CD4-positive, alpha-beta memory T cell (primary cell): ENCODE measurements around the gene ABHD2. TPM values are rescaled to one million over a fixed set of nuclear protein-coding genes. Genes with fewer than 3 reads are reported as not detected.
"Not testable (repeated sequence)": the region's sequence is repeated elsewhere in the genome, so short reads cannot be mapped to it uniquely, and the experiment has no call there.

Experiments
- CTCF ChIA-PET: fragments of 350-600 bp; sonication (Branson Sonifier 250); formaldehyde crosslinking; loops from one replicate; lab custom pipeline; 2021; ENCODE audit warnings: inconsistent platforms; ENCODE audit not compliant: partially characterized antibody; lab: Charles Lee
- POLR2A ChIA-PET: fragments of 350-600 bp; sonication (Branson Sonifier 250); formaldehyde crosslinking; loops from one replicate; lab custom pipeline; 2021; ENCODE audit not compliant: partially characterized antibody; lab: Charles Lee
- DNase-seq, 5 donors: peaks; one replicate each; pipeline versions ENCODE4 v3.0.0 to v3.0.0-alpha.2; 2020 to 2022; ENCODE audit warnings: mixed read lengths in 1 of 5
- H3K27ac ChIP-seq: one replicate; pipeline ENCODE4 v1.7.0; 2013; ENCODE audit warnings: low read depth, low read length
- H3K27me3 ChIP-seq: 2 replicates; pipeline ENCODE4 v1.7.0; 2013; ENCODE audit warnings: mild to moderate bottlenecking, low read length, moderate library complexity; ENCODE audit not compliant: insufficient read depth
- H3K36me3 ChIP-seq: 2 replicates; pipeline ENCODE4 v1.7.0; 2013; ENCODE audit warnings: mild to moderate bottlenecking, low read length, moderate library complexity; ENCODE audit not compliant: insufficient read depth
- H3K4me1 ChIP-seq: 2 replicates; pipeline ENCODE4 v1.7.0; 2013; ENCODE audit warnings: mild to moderate bottlenecking, low read length, moderate library complexity; ENCODE audit not compliant: insufficient read depth
- H3K4me3 ChIP-seq, 2 donors: one replicate each; pipeline ENCODE4 v1.7.0; 2013; ENCODE audit warnings: low read length in 2 of 2, mild to moderate bottlenecking in 1 of 2
- H3K9me3 ChIP-seq, 2 donors: one replicate each; pipeline ENCODE4 v1.7.0; 2013; ENCODE audit warnings: low read length in 2 of 2, control low read depth in 1 of 2; ENCODE audit not compliant: control insufficient read depth in 1 of 2
- H3K27ac Mint-ChIP-seq, 7 donors: one replicate each; pipeline ENCODE4 v1.8.0; 2020 to 2021; ENCODE audit warnings: mixed read lengths in 7 of 7, mild to moderate bottlenecking in 6 of 7, inconsistent platforms in 3 of 7, moderate library complexity in 3 of 7
- H3K27me3 Mint-ChIP-seq, 2 donors: one replicate each; pipeline ENCODE4 v1.8.0; 2020 to 2021; ENCODE audit warnings: mixed read lengths in 2 of 2
- H3K36me3 Mint-ChIP-seq, 2 donors: one replicate each; pipeline ENCODE4 v1.8.0; 2020 to 2021; ENCODE audit warnings: mixed read lengths in 2 of 2, inconsistent platforms in 1 of 2, mild to moderate bottlenecking in 1 of 2
- H3K4me1 Mint-ChIP-seq, 4 donors: one replicate each; pipeline ENCODE4 v1.8.0; 2020 to 2021; ENCODE audit warnings: mixed read lengths in 4 of 4, mild to moderate bottlenecking in 1 of 4
- H3K4me3 Mint-ChIP-seq, 8 donors: one replicate each; pipeline ENCODE4 v1.8.0; 2020 to 2021; ENCODE audit warnings: mixed read lengths in 8 of 8, mild to moderate bottlenecking in 7 of 8, moderate library complexity in 6 of 8, inconsistent platforms in 3 of 8
- H3K9me3 Mint-ChIP-seq, 8 donors: one replicate each; pipeline ENCODE4 v1.8.0; 2020 to 2021; ENCODE audit warnings: mixed read lengths in 8 of 8, mild to moderate bottlenecking in 5 of 8, inconsistent platforms in 3 of 8, moderate library complexity in 1 of 8
- intact Hi-C: fragments of 100-400 bp; cut with micrococcal nuclease; formaldehyde crosslinking; loops from one replicate; pipeline ENCODE4 v1.15.1; 2023
- polyA plus RNA-seq, 2 donors: library from polyadenylated mRNA; unstranded; fragments of 300-500 nt; fragmentation: Illumina TruSeq; gene quantifications; one replicate each; pipeline ENCODE4 v1.2.3, GENCODE V29; 2021
- total RNA-seq, 2 experiments: library from RNA; stranded (reverse); gene quantifications; one replicate each; pipeline ENCODE4 v1.2.3, GENCODE V29; 2021

Gene ABHD2
- total and polyA plus RNA-seq, 4 experiments from 2014 or later = 12.7 to 68.9 (median 46.6) TPM

GRCh38 chr15:89136818-89137772, 48.8 kb downstream of the ABHD2 start:
- peak overlapping the region in 2 of 7 donors; percentile 53 to 68 for H3K27ac Mint-ChIP-seq
- H3K4me1 Mint-ChIP-seq = peaks cover 24 to 38% (median 26%) of the 10 kb centered on the region in 4 donors
- no peak for DNase-seq
- Histone ChIP-seq H3K27me3 (no peaks in the 10 kb centered on the region), H3K4me3 (no peak overlapping the region), H3K36me3 (no peaks in the 10 kb centered on the region), H3K27ac (no peak overlapping the region), H3K4me1 (peaks cover 9% of the 10 kb centered on the region), H3K9me3 (no peaks in the 10 kb centered on the region)
- no peaks in the 10 kb centered on the region for H3K27me3 Mint-ChIP-seq
- intact Hi-C loops = no loop called here
- POLR2A ChIA-PET = no interaction called here
- H3K36me3 Mint-ChIP-seq = peaks cover 27 to 40% of the 10 kb centered on the region in 2 donors
- CTCF ChIA-PET = interaction anchor here (1.1 to 1.7 kb wide), 2 partner anchors 10 to 232 kb away, joined by 3 to 5 read pairs; no protein-coding TSS in a partner anchor
- no peaks in the 10 kb centered on the region for H3K9me3 Mint-ChIP-seq
- no peak overlapping the region for H3K4me3 Mint-ChIP-seq

GRCh38 chr15:89137926-89138325, 49.7 kb downstream of the ABHD2 start:
- Mint-ChIP-seq H3K27ac (no peak overlapping the region), H3K4me3 (no peak overlapping the region), H3K27me3 (no peaks in the 10 kb centered on the region), H3K9me3 (no peaks in the 10 kb centered on the region), H3K4me1 (peaks cover 21 to 41% (median 26%) of the 10 kb centered on the region in 4 donors), H3K36me3 (peaks cover 32 to 39% of the 10 kb centered on the region in 2 donors)
- Histone ChIP-seq H3K4me1 (peaks cover 7% of the 10 kb centered on the region), H3K36me3 (no peaks in the 10 kb centered on the region), H3K4me3 (no peak overlapping the region), H3K27ac (no peak overlapping the region), H3K27me3 (no peaks in the 10 kb centered on the region), H3K9me3 (no peaks in the 10 kb centered on the region)
- intact Hi-C loops = no loop called here
- POLR2A ChIA-PET = no interaction called here
- DNase-seq = no peak
- CTCF ChIA-PET = interaction anchor here (1.3 to 1.7 kb wide), 2 partner anchors 81 to 233 kb away, joined by 4 to 5 read pairs; no protein-coding TSS in a partner anchor

- ChIA-PET CTCF (interaction anchor here (0.7 to 1.5 kb wide), 3 partner anchors 34 to 82 kb away, joined by 3 to 4 read pairs (median 3); partner anchors contain the start of gene ABHD2), POLR2A (interaction anchor here (0.8 kb wide), 1 partner anchor 12 kb away, joined by 4 read pairs; no protein-coding TSS in a partner anchor)
- Histone ChIP-seq H3K4me1 (peaks cover 14% of the 10 kb centered on the region), H3K36me3 (no peaks in the 10 kb centered on the region), H3K27ac (no peak overlapping the region), H3K27me3 (no peaks in the 10 kb centered on the region), H3K4me3 (no peak overlapping the region), H3K9me3 (no peaks in the 10 kb centered on the region)
- Mint-ChIP-seq H3K27ac (no peak overlapping the region), H3K4me1 (peaks cover 19 to 46% (median 28%) of the 10 kb centered on the region in 4 donors), H3K4me3 (no peak overlapping the region), H3K36me3 (peaks cover 32 to 35% of the 10 kb centered on the region in 2 donors), H3K27me3 (no peaks in the 10 kb centered on the region), H3K9me3 (no peaks in the 10 kb centered on the region)
- intact Hi-C loops = no loop called here
- no peak for DNase-seq
Measured at GRCh38 chr15:89138999-89139612, 50.9 kb downstream of the ABHD2 start.

- H3K27me3 Mint-ChIP-seq = no peaks in the 10 kb centered on the region
- peaks cover 35 to 36% of the 10 kb centered on the region in 2 donors for H3K36me3 Mint-ChIP-seq
- ChIA-PET CTCF (interaction anchor here (1.0 to 1.5 kb wide), 4 partner anchors 10 to 82 kb away, joined by 3 to 7 read pairs (median 4); partner anchors contain the start of gene ABHD2), POLR2A (interaction anchor here (0.8 kb wide), 1 partner anchor 11 kb away, joined by 4 read pairs; no protein-coding TSS in a partner anchor)
- no peaks in the 10 kb centered on the region for H3K9me3 ChIP-seq
- H3K27me3 ChIP-seq = no peaks in the 10 kb centered on the region
- H3K27ac Mint-ChIP-seq = peak overlapping the region in 2 of 7 donors; percentile 63 to 77
- no peaks in the 10 kb centered on the region for H3K36me3 ChIP-seq
- H3K4me1 ChIP-seq = peaks cover 14% of the 10 kb centered on the region
- no peak overlapping the region for H3K27ac ChIP-seq
- no peak overlapping the region for H3K4me3 Mint-ChIP-seq
- intact Hi-C loops = no loop called here
- H3K9me3 Mint-ChIP-seq = no peaks in the 10 kb centered on the region
- H3K4me1 Mint-ChIP-seq = peaks cover 19 to 52% (median 28%) of the 10 kb centered on the region in 4 donors
- H3K4me3 ChIP-seq = no peak overlapping the region
- DNase-seq = no peak
Measured at GRCh38 chr15:89139613-89140499, 51.6 kb downstream of the ABHD2 start.

- Mint-ChIP-seq H3K4me3 (peak overlapping the region in 1 of 8 donors; percentile 48), H3K27ac (peak overlapping the region in 3 of 7 donors; percentile 36 to 63 (median 52)), H3K9me3 (no peaks in the 10 kb centered on the region), H3K27me3 (no peaks in the 10 kb centered on the region), H3K36me3 (peaks cover 36 to 37% of the 10 kb centered on the region in 2 donors), H3K4me1 (peaks cover 18 to 48% (median 29%) of the 10 kb centered on the region in 4 donors)
- Histone ChIP-seq H3K9me3 (no peaks in the 10 kb centered on the region), H3K4me1 (peaks cover 14% of the 10 kb centered on the region), H3K27ac (no peak overlapping the region), H3K27me3 (no peaks in the 10 kb centered on the region), H3K4me3 (no peak overlapping the region), H3K36me3 (no peaks in the 10 kb centered on the region)
- intact Hi-C loops = no loop called here
- CTCF ChIA-PET = interaction anchor here (1.0 to 1.2 kb wide), 3 partner anchors 11 to 83 kb away, joined by 3 to 7 read pairs (median 5); no protein-coding TSS in a partner anchor
- POLR2A ChIA-PET = no interaction called here
- DNase-seq = no peak
Measured at GRCh38 chr15:89140595-89140994, 52.3 kb downstream of the ABHD2 start.

GRCh38 chr15:89141159-89141558, 52.9 kb downstream of the ABHD2 start:
- peaks cover 14% of the 10 kb centered on the region for H3K4me1 ChIP-seq
- DNase-seq, H3K27ac ChIP-seq, POLR2A ChIA-PET, H3K4me3 Mint-ChIP-seq, H3K27ac Mint-ChIP-seq, H3K9me3 ChIP-seq, H3K4me3 ChIP-seq, H3K27me3 Mint-ChIP-seq, intact Hi-C loops, H3K9me3 Mint-ChIP-seq, H3K36me3 ChIP-seq, H3K27me3 ChIP-seq, CTCF ChIA-PET: not testable (repeated sequence)
- H3K4me1 Mint-ChIP-seq = peaks cover 20 to 45% (median 30%) of the 10 kb centered on the region in 4 donors
- H3K36me3 Mint-ChIP-seq = peaks cover 35 to 36% of the 10 kb centered on the region in 2 donors
